DMS53 (cell line): ENCODE results near the gene PRPF4.
"Not testable (repeated sequence)": the region's sequence is repeated elsewhere in the genome, so short reads cannot be mapped to it uniquely, and the experiment has no call there.

Experiments
- DNase-seq: peaks from one replicate; lab custom pipeline; 2025; lab: John Stamatoyannopoulos, UW

The PRPF4 gene

GRCh38 chr9:113267911-113268566 is 7.4 kb upstream of the PRPF4 start:
- no peak for DNase-seq

GRCh38 chr9:113269355-113269754 is 6.1 kb upstream of the PRPF4 start:
- no peak for DNase-seq

- DNase-seq: no peak
Measured at GRCh38 chr9:113269871-113270270, 5.6 kb upstream of the PRPF4 start.

- DNase-seq: peak; percentile 84
Measured at GRCh38 chr9:113274474-113275156, 843 bp upstream of the PRPF4 start.

- DNase-seq: no peak
Measured at GRCh38 chr9:113278840-113279239, 3.4 kb downstream of the PRPF4 start.

GRCh38 chr9:113281356-113281755 is 5.9 kb downstream of the PRPF4 start:
- no peak for DNase-seq

GRCh38 chr9:113289091-113289490 is 13.6 kb downstream of the PRPF4 start:
- DNase-seq: no peak

- no peak for DNase-seq
Measured at GRCh38 chr9:113290052-113290607, 14.7 kb downstream of the PRPF4 start.

GRCh38 chr9:113293285-113293878 is 17.9 kb downstream of the PRPF4 start:
- no peak for DNase-seq

GRCh38 chr9:113296247-113296646 is 20.8 kb downstream of the PRPF4 start:
- DNase-seq: not testable (repeated sequence)

- no peak for DNase-seq
Measured at GRCh38 chr9:113296796-113297558, 21.5 kb downstream of the PRPF4 start.

- DNase-seq: no peak
Measured at GRCh38 chr9:113298311-113298710, 22.9 kb downstream of the PRPF4 start.

- DNase-seq: peak; percentile 95
Measured at GRCh38 chr9:113298924-113299770, 23.7 kb downstream of the PRPF4 start.

GRCh38 chr9:113299800-113300292 is 24.4 kb downstream of the PRPF4 start:
- DNase-seq: peak; percentile 91

- no peak for DNase-seq
Measured at GRCh38 chr9:113301548-113301947, 26.1 kb downstream of the PRPF4 start.

GRCh38 chr9:113302792-113303418 is 27.4 kb downstream of the PRPF4 start, which contains the start of gene RNF183:
RNF183 (minus strand) TSS chr9:113303376; CDS start chr9:113298184, 5,192 bp downstream.
- DNase-seq: no peak

GRCh38 chr9:113306566-113306965 is 31.1 kb downstream of the PRPF4 start:
- DNase-seq: no peak

- no peak for DNase-seq
Measured at GRCh38 chr9:113307396-113307975, 32.0 kb downstream of the PRPF4 start.

GRCh38 chr9:113309204-113309813 is 33.9 kb downstream of the PRPF4 start:
- DNase-seq: peak; percentile 62

- no peak for DNase-seq
Measured at GRCh38 chr9:113310538-113310937, 35.1 kb downstream of the PRPF4 start.
